Peyer's patch (tissue), 4 donors: Measurements from ENCODE around the gene CNOT6L. TPM values are rescaled to one million over a fixed set of nuclear protein-coding genes. Genes with fewer than 3 reads are reported as not detected.

ENCODE experiments used
- DNase-seq, 3 donors: peaks; one replicate each; pipeline ENCODE4 v3.0.0-alpha.2; 2017 to 2019
- H3K27ac ChIP-seq, 4 donors: fragments of 200-600 bp; sonication (generic); one replicate each; pipeline ENCODE4 v1.5.1; 2016 to 2019
- H3K27me3 ChIP-seq, 2 donors: fragments of 200-600 bp; sonication (generic); one replicate each; pipeline ENCODE4 v1.5.1; 2019
- H3K36me3 ChIP-seq, 3 donors: fragments of 200-600 bp; sonication (generic); one replicate each; pipeline ENCODE4 v1.5.1; 2016 to 2019
- H3K4me1 ChIP-seq, 4 donors: fragments of 200-600 bp; sonication (generic); one replicate each; pipeline ENCODE4 v1.5.1; 2016 to 2019
- H3K4me3 ChIP-seq, 4 donors: fragments of 200-600 bp; sonication (generic); 1 replicate in 3 of 4; 2 replicates in 1 of 4; pipeline ENCODE4 v1.5.1; 2016 to 2019; ENCODE audit warnings: mild to moderate bottlenecking in 1 of 4
- H3K9me3 ChIP-seq, 4 donors: fragments of 200-600 bp; sonication (generic); one replicate each; pipeline ENCODE4 v1.5.1; 2016 to 2019; ENCODE audit warnings: mild to moderate bottlenecking in 1 of 4
- CTCF ChIP-seq, 6 experiments: fragments of 450-650 bp in 4 of 6; fragments of 200-600 bp in 2 of 6; sonication (generic) in 1 of 6; IDR thresholded peaks; one replicate each; pipeline ENCODE4 v1.5.1; 2017 to 2019; ENCODE audit warnings: antibody characterized with exemption in 6 of 6, mild to moderate bottlenecking in 3 of 6, moderate library complexity in 1 of 6
- POLR2A ChIP-seq, 2 donors: fragments of 450-650 bp; IDR thresholded peaks; one replicate each; pipeline ENCODE4 v1.5.1; 2017; ENCODE audit warnings: antibody characterized with exemption in 2 of 2, mild to moderate bottlenecking in 2 of 2, moderate library complexity in 2 of 2
- total RNA-seq, 4 donors: library from RNA; depleted of rRNA; stranded (reverse); fragments of >200 nt; gene quantifications; one replicate each; pipeline ENCODE4 v1.1.0, GENCODE V29; 2016

The CNOT6L gene
- total RNA-seq, 4 donors from 2014 or later: 20.4 to 43.3 (median 33.6) TPM

- peaks cover 0 to 33% (median 0%) of the 10 kb centered on the region in 3 donors for H3K36me3 ChIP-seq
- TF ChIP-seq CTCF (IDR thresholded peaks at IDR 0.05) (no peak), POLR2A (IDR thresholded peaks at IDR 0.05) (no peak)
- no peak overlapping the region for H3K27ac ChIP-seq
These were observed 47.6 kb downstream of the CNOT6L start for GRCh38 chr4:77771566-77771965.

DNA sequence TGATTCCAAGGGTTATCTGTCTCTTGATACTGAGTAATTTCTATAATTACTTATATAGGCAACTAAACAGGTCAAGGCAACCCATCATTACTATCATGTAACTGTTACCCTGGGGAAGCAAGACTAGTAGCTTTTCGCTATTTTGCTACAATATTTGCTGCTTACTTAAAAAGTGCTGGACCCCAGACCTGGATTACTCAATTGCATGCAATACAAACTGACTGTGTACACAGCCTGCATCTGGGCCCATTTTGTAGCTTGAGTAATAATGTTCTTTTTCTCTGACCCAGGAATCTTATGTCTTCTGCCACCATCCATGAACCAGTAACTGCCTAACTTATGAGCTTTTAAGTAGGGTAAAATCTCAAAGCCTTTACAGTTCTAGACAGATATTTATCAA is 53.4 kb downstream of the CNOT6L start:
- no peak overlapping the region for H3K4me3 ChIP-seq

More at GRCh38 chr4:77771566-77771965, 47.6 kb downstream of the CNOT6L start:
- Histone ChIP-seq H3K27me3 (no peaks in the 10 kb centered on the region), H3K4me3 (no peak overlapping the region), H3K9me3 (no peaks in the 10 kb centered on the region), H3K4me1 (peaks cover 0 to 6% (median 0%) of the 10 kb centered on the region in 4 donors)
- no peak for DNase-seq

DNA sequence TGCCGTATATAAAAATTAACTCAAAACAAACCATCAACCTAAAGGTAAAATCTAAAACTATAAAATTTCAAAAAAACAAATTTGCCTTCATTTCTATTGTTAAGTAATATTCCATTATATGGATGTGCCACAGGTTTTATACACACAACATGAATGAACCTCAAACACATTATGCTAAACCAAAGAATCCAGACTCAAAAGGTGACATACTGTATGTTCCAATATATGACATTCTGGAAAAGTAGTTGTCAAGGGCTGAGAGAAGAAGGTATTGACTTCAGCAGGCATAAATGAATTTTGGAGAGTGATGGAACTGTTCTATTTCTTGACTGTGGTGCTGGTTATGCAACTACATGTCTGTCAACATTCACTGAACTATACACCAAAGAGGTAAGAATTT is 56.6 kb downstream of the CNOT6L start:
- Histone ChIP-seq H3K27ac (no peak overlapping the region), H3K9me3 (peaks cover 0 to 13% (median 0%) of the 10 kb centered on the region in 4 donors), H3K4me3 (no peak overlapping the region), H3K27me3 (no peaks in the 10 kb centered on the region), H3K4me1 (no peaks in the 10 kb centered on the region), H3K36me3 (peaks cover 0 to 15% (median 0%) of the 10 kb centered on the region in 3 donors)
- no peak for DNase-seq
- TF ChIP-seq POLR2A (IDR thresholded peaks at IDR 0.05) (no peak), CTCF (IDR thresholded peaks at IDR 0.05) (no peak)

More for the DNA sequence above, 53.4 kb downstream of the CNOT6L start:
- Histone ChIP-seq H3K4me1 (no peaks in the 10 kb centered on the region), H3K27ac (no peak overlapping the region), H3K27me3 (no peaks in the 10 kb centered on the region), H3K36me3 (peaks cover 0 to 14% (median 0%) of the 10 kb centered on the region in 3 donors), H3K9me3 (peaks cover 0 to 13% (median 0%) of the 10 kb centered on the region in 4 donors)
- no peak for DNase-seq
- TF ChIP-seq POLR2A (IDR thresholded peaks at IDR 0.05) (no peak), CTCF (IDR thresholded peaks at IDR 0.05) (no peak)

DNA sequence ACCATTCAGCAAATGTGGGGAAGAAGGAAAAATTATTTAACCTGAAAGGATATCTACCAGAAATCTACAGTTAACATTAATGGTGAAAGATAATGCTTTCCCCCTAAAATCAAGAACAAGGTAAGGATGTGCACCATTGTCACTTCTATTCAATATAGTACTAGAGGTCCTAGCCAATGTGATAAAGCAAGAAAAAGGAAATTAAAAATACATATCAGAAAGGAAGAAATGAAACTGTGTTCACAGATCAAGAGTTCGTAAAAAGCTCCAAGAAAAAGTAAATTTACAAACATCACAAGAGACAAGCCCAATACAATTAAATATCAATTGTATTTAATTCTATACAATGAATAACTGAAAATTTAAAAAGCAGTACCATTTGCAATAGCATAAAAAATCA is 57.6 kb downstream of the CNOT6L start:
- Histone ChIP-seq H3K4me3 (no peak overlapping the region), H3K27ac (no peak overlapping the region), H3K4me1 (no peaks in the 10 kb centered on the region), H3K27me3 (no peaks in the 10 kb centered on the region), H3K36me3 (peaks cover 0 to 17% (median 0%) of the 10 kb centered on the region in 3 donors), H3K9me3 (peaks cover 0 to 13% (median 0%) of the 10 kb centered on the region in 4 donors)
- no peak for DNase-seq
- TF ChIP-seq CTCF (IDR thresholded peaks at IDR 0.05) (no peak), POLR2A (IDR thresholded peaks at IDR 0.05) (no peak)

- Histone ChIP-seq H3K27me3 (no peaks in the 10 kb centered on the region), H3K9me3 (peaks cover 0 to 13% (median 0%) of the 10 kb centered on the region in 4 donors), H3K36me3 (peaks cover 0 to 30% (median 0%) of the 10 kb centered on the region in 3 donors), H3K4me3 (no peak overlapping the region), H3K27ac (no peak overlapping the region), H3K4me1 (no peaks in the 10 kb centered on the region)
- TF ChIP-seq POLR2A (IDR thresholded peaks at IDR 0.05) (no peak), CTCF (IDR thresholded peaks at IDR 0.05) (no peak)
- no peak for DNase-seq
These were observed 60.4 kb downstream of the CNOT6L start for GRCh38 chr4:77758804-77759203.

DNA sequence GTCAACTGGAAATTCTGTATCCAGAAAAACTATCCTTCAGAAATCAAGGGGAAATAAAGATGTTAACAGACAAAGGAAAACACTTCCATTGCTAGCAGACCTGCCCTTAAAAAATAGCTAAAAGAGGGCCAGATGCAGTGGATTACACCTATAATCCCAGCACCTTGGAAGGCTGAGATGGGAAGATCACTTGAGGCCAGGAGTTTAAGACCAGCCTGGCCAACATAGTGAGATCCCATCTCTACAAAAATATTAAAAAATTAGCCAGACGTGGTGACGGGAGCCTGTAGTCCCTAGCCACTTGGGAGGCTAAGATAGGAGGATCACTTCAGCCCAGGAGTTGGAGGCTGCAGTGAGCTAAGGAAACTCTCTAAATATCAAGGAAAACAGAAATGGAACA is 67.4 kb downstream of the CNOT6L start:
- Histone ChIP-seq H3K9me3 (no peaks in the 10 kb centered on the region), H3K27ac (no peak overlapping the region), H3K27me3 (no peaks in the 10 kb centered on the region), H3K36me3 (peaks cover 0 to 23% (median 0%) of the 10 kb centered on the region in 3 donors), H3K4me3 (no peak overlapping the region), H3K4me1 (no peaks in the 10 kb centered on the region)
- no peak for DNase-seq
- TF ChIP-seq CTCF (IDR thresholded peaks at IDR 0.05) (no peak), POLR2A (IDR thresholded peaks at IDR 0.05) (no peak)
